Measurements from ENCODE around the gene NELL1.

DNA sequence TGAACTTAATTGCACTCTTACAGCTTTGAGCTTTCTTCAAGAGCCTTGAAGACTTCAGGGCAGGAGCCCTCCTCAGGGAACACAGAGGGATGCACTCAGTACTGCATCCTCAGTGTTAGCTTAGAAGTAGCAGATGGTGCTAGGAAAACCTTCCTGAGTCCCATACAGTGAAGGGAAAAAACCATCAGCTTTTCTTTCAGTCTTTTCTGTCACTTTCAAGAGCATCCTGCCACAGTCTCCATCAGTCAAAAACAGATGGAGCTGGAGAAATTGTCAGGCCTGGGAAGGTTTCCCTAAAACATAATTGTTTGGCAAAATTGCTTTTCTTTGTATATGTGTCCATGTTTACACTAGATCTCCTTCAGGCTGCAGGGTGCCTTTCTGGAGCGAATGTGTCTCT is 384.1 kb downstream of the NELL1 start:
- TF ChIP-seq, protein P1, sequence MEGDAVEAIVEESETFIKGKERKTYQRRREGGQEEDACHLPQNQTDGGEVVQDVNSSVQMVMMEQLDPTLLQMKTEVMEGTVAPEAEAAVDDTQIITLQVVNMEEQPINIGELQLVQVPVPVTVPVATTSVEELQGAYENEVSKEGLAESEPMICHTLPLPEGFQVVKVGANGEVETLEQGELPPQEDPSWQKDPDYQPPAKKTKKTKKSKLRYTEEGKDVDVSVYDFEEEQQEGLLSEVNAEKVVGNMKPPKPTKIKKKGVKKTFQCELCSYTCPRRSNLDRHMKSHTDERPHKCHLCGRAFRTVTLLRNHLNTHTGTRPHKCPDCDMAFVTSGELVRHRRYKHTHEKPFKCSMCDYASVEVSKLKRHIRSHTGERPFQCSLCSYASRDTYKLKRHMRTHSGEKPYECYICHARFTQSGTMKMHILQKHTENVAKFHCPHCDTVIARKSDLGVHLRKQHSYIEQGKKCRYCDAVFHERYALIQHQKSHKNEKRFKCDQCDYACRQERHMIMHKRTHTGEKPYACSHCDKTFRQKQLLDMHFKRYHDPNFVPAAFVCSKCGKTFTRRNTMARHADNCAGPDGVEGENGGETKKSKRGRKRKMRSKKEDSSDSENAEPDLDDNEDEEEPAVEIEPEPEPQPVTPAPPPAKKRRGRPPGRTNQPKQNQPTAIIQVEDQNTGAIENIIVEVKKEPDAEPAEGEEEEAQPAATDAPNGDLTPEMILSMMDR (IDR thresholded peaks at IDR 0.05) = no peak
- no peak for TF ChIP-seq POLR2A (IDR thresholded peaks at IDR 0.05)
